ENCODE results near the gene GDPD5.

Gene GDPD5

GRCh38 chr11:75510004-75510722 lies 15.6 kb downstream of the GDPD5 start:
- DNase-seq = no peak

GRCh38 chr11:75509020-75509720 lies 16.6 kb downstream of the GDPD5 start:
- DNase-seq = no peak

- DNase-seq = peak; percentile 81
These were observed 17.6 kb downstream of the GDPD5 start for GRCh38 chr11:75508051-75508561.

GRCh38 chr11:75507571-75507970 lies 18.2 kb downstream of the GDPD5 start:
- no peak for DNase-seq

GRCh38 chr11:75506827-75507226 lies 18.9 kb downstream of the GDPD5 start:
- no peak for DNase-seq

- no peak for DNase-seq
These were observed 19.6 kb downstream of the GDPD5 start for GRCh38 chr11:75505916-75506692.

GRCh38 chr11:75504501-75504900 lies 21.2 kb downstream of the GDPD5 start:
- DNase-seq = no peak

- DNase-seq = no peak
These were observed 22.1 kb downstream of the GDPD5 start for GRCh38 chr11:75503531-75504099.

GRCh38 chr11:75502138-75502537 lies 23.6 kb downstream of the GDPD5 start:
- no peak for DNase-seq

GRCh38 chr11:75500742-75501141 lies 25.0 kb downstream of the GDPD5 start:
- no peak for DNase-seq

- no peak for DNase-seq
These were observed 26.1 kb downstream of the GDPD5 start for GRCh38 chr11:75499423-75500190.

- DNase-seq = no peak
These were observed 27.0 kb downstream of the GDPD5 start for GRCh38 chr11:75498556-75499255.

GRCh38 chr11:75497788-75498409 lies 27.8 kb downstream of the GDPD5 start:
- DNase-seq = no peak

GRCh38 chr11:75496305-75496752 lies 29.4 kb downstream of the GDPD5 start:
- no peak for DNase-seq

GRCh38 chr11:75495749-75496304 lies 29.9 kb downstream of the GDPD5 start:
- DNase-seq = no peak

GRCh38 chr11:75493626-75494025 lies 32.1 kb downstream of the GDPD5 start:
- no peak for DNase-seq

- peak; percentile 51 for DNase-seq
These were observed 33.4 kb downstream of the GDPD5 start for GRCh38 chr11:75492181-75492820.

GRCh38 chr11:75491465-75491864 lies 34.3 kb downstream of the GDPD5 start:
- no peak for DNase-seq

- DNase-seq = no peak
These were observed 35.2 kb downstream of the GDPD5 start for GRCh38 chr11:75490221-75491181.
